Neural crest cell (in vitro differentiated cells): ENCODE results near the gene ZNHIT2. TPM values are rescaled to one million over a fixed set of nuclear protein-coding genes. Genes with fewer than 3 reads are reported as not detected.
A peak's percentile ranks its signal among the peaks of the same experiment; 100 is the strongest.

Experiments used
- DNase-seq: peaks from one replicate; pipeline ENCODE4 v3.0.0; 2021; ENCODE audit warnings: low read depth, mixed read lengths, low spot score
- H3K27ac Mint-ChIP-seq: one replicate; pipeline ENCODE4 v1.8.0; 2021; ENCODE audit warnings: mild to moderate bottlenecking, mixed read lengths; ENCODE audit not compliant: unreplicated experiment
- H3K27me3 Mint-ChIP-seq: 2 replicates; pipeline ENCODE4 v1.8.0; 2021; ENCODE audit warnings: low read depth, mild to moderate bottlenecking, mixed read lengths
- H3K36me3 Mint-ChIP-seq: 2 replicates; pipeline ENCODE4 v1.8.0; 2021; ENCODE audit warnings: low read depth, mild to moderate bottlenecking, mixed read lengths
- H3K4me1 Mint-ChIP-seq: 2 replicates; pipeline ENCODE4 v1.8.0; 2021; ENCODE audit warnings: mixed read lengths
- H3K4me3 Mint-ChIP-seq: one replicate; pipeline ENCODE4 v1.8.0; 2021; ENCODE audit warnings: mild to moderate bottlenecking, mixed read lengths
- H3K9me3 Mint-ChIP-seq: 2 replicates; pipeline ENCODE4 v1.8.0; 2021; ENCODE audit warnings: mixed read lengths
- total RNA-seq: library from RNA; stranded (reverse); gene quantifications from 2 replicates; pipeline ENCODE4 v1.2.1, GENCODE V29; 2021
- TF ChIP-seq, protein P1 (sequence below): fragments of 200-600 bp; sonication (generic); conservative IDR thresholded peaks from 2 replicates; pipeline ENCODE4 v1.5.0; 2021; ENCODE audit warnings: antibody characterized with exemption, mild to moderate bottlenecking

ZNHIT2 gene
- total RNA-seq, 1 donor from 2014 or later = 8.0 TPM

DNA sequence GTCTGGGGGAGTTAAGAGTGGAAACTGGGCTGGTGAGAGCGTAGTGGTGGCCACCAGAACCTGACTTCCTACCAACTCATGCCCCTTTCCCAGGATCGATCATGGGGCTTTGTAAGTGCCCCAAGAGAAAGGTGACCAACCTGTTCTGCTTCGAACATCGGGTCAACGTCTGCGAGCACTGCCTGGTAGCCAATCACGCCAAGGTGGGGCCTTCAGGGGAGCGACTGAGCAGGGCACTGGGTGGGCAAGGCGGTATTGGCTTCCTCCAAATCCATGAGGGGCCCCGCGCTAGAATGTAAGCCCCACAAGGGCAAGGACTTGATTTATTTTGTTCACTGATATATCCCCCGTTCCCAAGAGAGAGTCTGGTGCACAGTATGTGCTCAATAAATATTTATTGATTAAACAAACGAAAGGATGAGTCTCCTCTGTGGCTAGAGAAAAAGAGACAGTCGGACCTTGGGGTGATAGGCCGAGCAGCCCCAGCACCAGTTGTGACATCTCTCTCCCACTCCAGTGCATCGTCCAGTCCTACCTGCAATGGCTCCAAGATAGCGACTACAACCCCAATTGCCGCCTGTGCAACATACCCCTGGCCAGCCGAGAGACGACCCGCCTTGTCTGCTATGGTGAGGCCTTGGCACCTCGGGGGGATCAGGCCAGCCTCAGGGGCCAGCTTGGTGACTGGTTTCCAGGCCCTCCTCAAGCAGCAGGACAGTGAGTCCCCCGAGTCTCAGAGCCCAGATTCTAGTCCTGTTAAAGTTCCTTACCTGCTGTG lies 32.7 kb downstream of the ZNHIT2 start:
- Mint-ChIP-seq H3K4me1 (peaks cover 31% of the 10 kb centered on the region), H3K36me3 (peaks cover 2% of the 10 kb centered on the region), H3K9me3 (no peaks in the 10 kb centered on the region), H3K27me3 (no peaks in the 10 kb centered on the region), H3K27ac (peak overlapping the region; percentile 95), H3K4me3 (peak overlapping the region; percentile 99)
- TF ChIP-seq, protein P1, sequence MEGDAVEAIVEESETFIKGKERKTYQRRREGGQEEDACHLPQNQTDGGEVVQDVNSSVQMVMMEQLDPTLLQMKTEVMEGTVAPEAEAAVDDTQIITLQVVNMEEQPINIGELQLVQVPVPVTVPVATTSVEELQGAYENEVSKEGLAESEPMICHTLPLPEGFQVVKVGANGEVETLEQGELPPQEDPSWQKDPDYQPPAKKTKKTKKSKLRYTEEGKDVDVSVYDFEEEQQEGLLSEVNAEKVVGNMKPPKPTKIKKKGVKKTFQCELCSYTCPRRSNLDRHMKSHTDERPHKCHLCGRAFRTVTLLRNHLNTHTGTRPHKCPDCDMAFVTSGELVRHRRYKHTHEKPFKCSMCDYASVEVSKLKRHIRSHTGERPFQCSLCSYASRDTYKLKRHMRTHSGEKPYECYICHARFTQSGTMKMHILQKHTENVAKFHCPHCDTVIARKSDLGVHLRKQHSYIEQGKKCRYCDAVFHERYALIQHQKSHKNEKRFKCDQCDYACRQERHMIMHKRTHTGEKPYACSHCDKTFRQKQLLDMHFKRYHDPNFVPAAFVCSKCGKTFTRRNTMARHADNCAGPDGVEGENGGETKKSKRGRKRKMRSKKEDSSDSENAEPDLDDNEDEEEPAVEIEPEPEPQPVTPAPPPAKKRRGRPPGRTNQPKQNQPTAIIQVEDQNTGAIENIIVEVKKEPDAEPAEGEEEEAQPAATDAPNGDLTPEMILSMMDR = no peak
- DNase-seq = no peak

DNA sequence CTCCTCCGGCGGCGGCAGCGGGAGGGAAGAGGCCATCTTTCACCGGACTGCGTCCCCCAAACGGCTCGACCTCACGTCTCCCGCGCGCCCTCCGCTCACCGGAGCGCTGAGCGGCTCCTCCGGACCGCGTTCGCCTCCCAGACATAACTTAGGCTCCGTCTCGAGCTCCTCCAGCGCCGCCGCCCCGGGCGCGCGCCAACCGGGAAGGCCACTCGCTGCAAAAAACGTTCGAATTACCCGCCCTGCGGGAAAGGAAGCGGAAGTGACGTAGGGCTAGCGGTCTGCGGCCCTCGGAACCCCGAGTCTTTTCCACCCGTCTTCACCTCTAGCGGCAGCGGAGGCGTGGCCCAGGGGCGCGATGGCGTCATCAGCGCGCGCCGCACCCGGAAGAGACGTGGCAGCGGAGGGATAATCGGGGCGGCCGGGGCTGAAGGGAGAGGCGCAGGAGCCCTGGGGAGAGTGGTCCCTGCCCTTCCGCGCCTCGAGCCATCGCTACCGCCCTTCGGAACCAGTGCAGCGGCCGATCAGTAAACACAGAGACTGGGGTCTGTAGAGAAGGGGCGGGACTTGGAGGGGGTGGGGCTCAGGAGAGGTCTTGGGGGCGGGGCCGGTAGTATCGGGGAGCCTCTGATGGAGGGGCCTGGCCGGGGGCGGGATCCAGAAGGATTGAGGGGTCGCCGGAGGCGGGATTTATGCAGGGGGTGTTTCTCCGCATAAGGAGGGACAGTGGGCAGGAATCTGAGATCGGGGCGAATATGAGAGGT lies 33.5 kb downstream of the ZNHIT2 start, which contains the start of the genes CDCA5 and ZFPL1:
CDCA5 (minus strand) TSS at position 207 of the 764 bp plus-strand sequence; CDS start at position 145, 62 bp downstream.
ZFPL1 (plus strand) TSS at position 389 of the 764 bp plus-strand sequence. CDS start 477 bp downstream, outside the sequence.
- no peaks in the 10 kb centered on the region for H3K9me3 Mint-ChIP-seq
- H3K4me1 Mint-ChIP-seq = peaks cover 31% of the 10 kb centered on the region
- DNase-seq = peak; percentile 95
- peaks cover 2% of the 10 kb centered on the region for H3K36me3 Mint-ChIP-seq
- TF ChIP-seq, protein P1 = no peak
- H3K4me3 Mint-ChIP-seq = peak within 1 kb of the TSS; percentile 99
- peak within 1 kb of the TSS; percentile 95 for H3K27ac Mint-ChIP-seq
- no peaks in the 10 kb centered on the region for H3K27me3 Mint-ChIP-seq

DNA sequence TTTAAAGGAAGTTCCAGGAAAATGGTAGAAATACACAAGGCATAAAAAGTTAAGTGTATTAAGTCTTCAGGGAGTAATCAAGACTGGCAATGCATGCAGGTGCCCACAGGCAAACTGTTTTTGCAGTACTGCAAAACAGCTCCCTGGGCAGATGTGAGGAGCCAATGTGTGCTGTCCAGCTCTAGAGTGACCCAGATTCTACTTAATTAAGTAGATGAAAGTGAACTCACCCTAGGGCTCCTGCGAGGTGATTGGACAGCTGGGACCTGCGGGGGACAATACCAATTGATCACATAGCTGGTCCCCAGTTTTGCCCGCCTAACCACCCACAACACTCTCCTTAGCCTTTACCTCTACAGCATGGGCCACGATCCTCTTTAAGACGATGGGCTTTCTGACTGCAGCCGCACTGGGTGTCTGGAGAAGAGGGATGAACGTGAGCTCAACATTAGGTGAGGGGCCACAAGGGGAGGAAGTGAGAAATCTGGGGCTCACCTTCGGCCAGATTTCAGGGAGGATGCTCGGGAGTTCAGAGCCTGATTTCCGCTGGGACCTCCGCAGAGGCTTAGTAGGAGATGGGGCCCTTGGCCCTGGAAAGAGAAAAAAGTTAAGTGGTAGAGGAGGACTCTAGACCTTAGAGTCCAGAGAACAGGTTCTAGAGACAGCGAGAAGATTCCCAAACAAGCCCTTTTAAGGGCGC lies 34.2 kb downstream of the ZNHIT2 start:
- Mint-ChIP-seq H3K4me1 (peaks cover 34% of the 10 kb centered on the region), H3K4me3 (peak overlapping the region; percentile 99), H3K9me3 (no peaks in the 10 kb centered on the region), H3K27me3 (no peaks in the 10 kb centered on the region), H3K27ac (peak overlapping the region; percentile 95), H3K36me3 (peaks cover 3% of the 10 kb centered on the region)
- DNase-seq = no peak
- TF ChIP-seq, protein P1 = no peak

DNA sequence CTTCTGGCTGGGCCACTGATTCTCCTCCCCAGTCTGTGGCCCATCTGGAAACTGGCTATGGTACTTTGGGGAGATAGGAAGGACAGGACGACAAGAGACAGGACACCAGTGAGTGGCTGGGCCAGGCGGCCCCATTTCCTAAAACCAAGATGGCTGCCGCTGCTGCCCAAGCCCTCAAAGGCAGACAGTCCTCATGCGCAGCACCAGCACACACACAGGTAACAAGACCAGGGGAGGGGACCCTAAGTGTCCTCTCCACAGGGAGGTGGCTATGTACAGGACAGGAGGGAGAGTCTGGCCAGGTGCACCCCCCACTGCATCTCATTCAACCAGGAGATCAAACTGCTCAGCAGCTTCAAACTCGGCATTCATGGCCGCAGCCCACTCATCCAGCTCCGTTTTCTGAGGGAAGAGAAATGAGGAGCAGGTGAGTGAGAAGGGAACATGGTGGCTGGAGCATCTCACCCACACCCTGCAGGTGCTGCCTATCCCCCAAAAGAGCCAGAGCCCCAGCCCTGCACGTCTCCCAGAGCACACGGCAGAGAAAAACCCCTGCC lies 38.6 kb downstream of the ZNHIT2 start:
- H3K27ac Mint-ChIP-seq = no peak overlapping the region
- H3K27me3 Mint-ChIP-seq = no peaks in the 10 kb centered on the region
- H3K36me3 Mint-ChIP-seq = peaks cover 14% of the 10 kb centered on the region
- H3K9me3 Mint-ChIP-seq = no peaks in the 10 kb centered on the region
- peaks cover 24% of the 10 kb centered on the region for H3K4me1 Mint-ChIP-seq
- TF ChIP-seq, protein P1 = no peak
- DNase-seq = no peak
- H3K4me3 Mint-ChIP-seq = peak overlapping the region; percentile 77

DNA sequence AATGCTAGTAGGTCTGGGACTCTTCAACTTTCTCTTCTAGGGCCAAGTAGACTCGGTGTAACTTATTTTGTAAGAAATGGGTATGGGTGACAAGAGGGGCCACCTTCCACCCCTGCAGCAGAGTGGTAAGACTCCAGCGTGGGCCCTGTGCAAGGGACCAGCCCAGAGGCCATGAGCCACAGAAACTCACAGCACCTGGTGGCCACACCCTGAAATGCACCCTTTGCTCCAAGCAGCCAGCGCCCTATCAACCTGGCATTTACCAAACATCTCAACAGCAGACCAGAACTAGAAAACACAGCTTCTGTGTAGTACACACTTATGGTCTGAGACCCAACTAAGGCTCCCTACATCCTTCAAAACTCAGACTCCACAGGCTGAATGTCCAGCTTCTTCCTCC lies 39.4 kb downstream of the ZNHIT2 start:
- peaks cover 14% of the 10 kb centered on the region for H3K36me3 Mint-ChIP-seq
- no peaks in the 10 kb centered on the region for H3K9me3 Mint-ChIP-seq
- H3K4me1 Mint-ChIP-seq = peaks cover 19% of the 10 kb centered on the region
- TF ChIP-seq, protein P1 = peak; percentile 67
- peak overlapping the region; percentile 77 for H3K4me3 Mint-ChIP-seq
- H3K27me3 Mint-ChIP-seq = no peaks in the 10 kb centered on the region
- H3K27ac Mint-ChIP-seq = no peak overlapping the region
- DNase-seq = peak; percentile 46
